AG08396 (cell line): ENCODE results near the gene TMEM9.
A peak's percentile ranks its signal among the peaks of the same experiment; 100 is the strongest.

Source experiments
- DNase-seq: peaks from one replicate; pipeline ENCODE4 v3.0.0; 2012; ENCODE audit warnings: low spot score, mixed read lengths

The TMEM9 gene

DNA sequence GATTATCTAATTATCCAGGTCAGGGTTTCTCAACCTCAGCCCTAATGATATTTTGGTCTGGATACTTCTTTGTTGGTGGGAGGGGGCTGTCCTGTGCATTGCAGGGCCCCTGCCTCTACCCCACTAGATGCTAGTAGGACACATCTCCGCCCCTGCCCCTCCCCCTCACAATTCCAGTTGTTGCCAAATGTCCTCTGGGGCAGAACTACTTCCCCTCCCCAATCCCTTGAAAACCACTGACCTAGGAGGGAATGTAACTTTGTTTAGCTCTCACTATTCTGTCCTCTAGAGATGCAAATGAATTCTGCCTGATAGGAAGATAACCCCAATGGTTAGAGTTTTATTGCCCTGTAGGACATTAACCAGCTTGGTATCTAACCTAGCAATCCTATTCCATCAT lies 50.1 kb downstream of the TMEM9 start:
- no peak for DNase-seq

- no peak for DNase-seq
Measured at GRCh38 chr1:201103666-201104065, 50.6 kb downstream of the TMEM9 start.

GRCh38 chr1:201100169-201100930 lies 53.9 kb downstream of the TMEM9 start:
- no peak for DNase-seq

DNA sequence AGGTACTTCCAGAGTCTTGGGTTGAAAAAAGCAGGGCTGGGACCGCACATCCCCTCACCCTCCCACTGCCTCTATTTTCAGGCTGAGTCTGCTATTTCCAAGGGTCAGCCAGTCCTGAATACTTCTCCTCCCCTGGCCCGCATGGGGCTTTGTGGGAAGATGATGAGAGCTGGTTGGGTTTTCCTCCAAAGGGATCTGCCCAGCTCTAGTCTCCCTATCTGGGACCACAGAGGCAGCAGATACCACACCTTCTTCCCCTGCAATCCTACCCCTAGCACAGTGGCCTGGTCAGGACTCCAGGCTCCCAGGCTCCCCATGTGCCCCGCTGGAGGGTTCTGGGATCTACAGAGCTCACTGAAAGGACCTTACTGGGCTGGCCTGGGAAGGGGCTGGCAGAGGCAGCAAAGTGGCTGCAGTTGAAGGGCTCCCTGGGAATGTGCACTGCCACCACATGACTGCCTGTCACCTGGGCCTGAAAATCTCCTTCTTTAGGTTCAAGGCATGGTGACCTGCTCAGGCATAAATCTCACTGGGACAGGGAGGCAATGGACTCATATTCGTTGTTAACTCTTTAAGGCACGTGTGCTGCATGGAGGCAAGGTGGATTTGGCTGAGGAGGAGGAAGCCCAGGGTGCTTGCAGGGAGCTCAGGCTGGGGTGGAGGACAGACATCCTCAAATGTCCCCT lies 55.1 kb downstream of the TMEM9 start:
- no peak for DNase-seq

- DNase-seq = no peak
Measured at GRCh38 chr1:201096977-201097856, 57.1 kb downstream of the TMEM9 start.

- DNase-seq = no peak
Measured at GRCh38 chr1:201096041-201096461, 58.2 kb downstream of the TMEM9 start.

- no peak for DNase-seq
Measured at GRCh38 chr1:201095581-201095980, 58.7 kb downstream of the TMEM9 start.

- DNase-seq = no peak
Measured at GRCh38 chr1:201094832-201095231, 59.4 kb downstream of the TMEM9 start.

GRCh38 chr1:201093962-201094361 lies 60.3 kb downstream of the TMEM9 start:
- DNase-seq = no peak

DNA sequence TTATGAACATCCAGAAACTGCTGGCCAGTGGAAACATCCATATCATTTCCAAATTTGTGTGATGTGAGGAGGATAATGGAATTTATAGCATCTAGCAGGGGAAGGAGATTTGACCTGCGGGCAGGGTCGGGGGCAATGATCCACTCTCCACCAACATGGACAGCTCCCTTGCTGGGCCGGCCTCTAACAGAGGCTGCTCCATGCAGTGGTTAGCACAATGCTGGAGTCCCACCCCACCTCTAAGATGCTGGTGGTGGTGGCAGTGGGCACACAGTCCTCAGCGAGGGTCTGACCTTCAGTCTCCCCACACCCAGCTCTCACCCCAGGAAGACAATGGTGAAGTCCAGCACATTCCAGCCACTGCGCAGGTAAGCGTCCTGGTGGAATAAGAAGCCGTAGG lies 60.7 kb downstream of the TMEM9 start:
- DNase-seq = no peak

- DNase-seq = no peak
Measured at GRCh38 chr1:201092738-201093137, 61.5 kb downstream of the TMEM9 start.

DNA sequence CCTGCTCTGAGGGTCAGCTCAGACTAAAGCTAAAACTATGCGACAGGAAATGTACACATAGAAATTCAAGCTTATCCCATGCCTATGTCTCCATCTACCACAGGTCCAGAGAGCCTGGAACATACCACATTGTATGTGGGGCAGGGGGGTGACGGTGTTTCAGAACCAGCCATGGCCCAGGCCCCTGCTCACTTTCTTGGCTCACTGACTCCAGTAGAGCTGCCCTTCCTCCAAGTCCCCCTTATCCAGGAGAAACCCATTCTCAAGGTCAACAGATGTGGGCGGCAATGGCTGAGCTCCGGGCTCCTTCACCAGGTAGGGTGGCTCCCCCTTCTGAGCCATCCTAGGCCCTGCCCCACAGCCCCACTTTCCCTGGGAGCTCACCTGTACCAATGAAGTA lies 63.0 kb downstream of the TMEM9 start:
- DNase-seq = no peak

- DNase-seq = no peak
Measured at GRCh38 chr1:201090541-201090940, 63.7 kb downstream of the TMEM9 start.

DNA sequence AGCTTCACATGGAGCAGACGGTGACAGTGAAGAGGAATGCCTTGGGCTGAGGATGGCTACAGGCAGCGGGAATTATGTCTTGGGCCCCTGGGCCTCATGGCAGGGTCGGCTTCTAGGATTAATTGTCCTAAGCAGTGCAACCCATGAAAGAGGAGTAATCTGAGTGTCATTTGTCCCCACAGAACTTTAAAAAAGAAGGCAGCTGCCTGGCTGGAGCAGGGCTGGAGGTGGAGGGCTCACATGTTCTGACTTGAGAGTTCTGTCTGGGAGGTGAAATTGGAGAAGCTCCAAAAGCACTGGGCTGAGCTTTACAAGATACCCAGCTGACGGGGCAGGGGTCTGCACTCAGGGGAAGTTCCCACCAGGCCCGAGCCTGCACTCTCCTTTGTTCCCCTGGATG lies 64.7 kb downstream of the TMEM9 start:
- DNase-seq = no peak

DNA sequence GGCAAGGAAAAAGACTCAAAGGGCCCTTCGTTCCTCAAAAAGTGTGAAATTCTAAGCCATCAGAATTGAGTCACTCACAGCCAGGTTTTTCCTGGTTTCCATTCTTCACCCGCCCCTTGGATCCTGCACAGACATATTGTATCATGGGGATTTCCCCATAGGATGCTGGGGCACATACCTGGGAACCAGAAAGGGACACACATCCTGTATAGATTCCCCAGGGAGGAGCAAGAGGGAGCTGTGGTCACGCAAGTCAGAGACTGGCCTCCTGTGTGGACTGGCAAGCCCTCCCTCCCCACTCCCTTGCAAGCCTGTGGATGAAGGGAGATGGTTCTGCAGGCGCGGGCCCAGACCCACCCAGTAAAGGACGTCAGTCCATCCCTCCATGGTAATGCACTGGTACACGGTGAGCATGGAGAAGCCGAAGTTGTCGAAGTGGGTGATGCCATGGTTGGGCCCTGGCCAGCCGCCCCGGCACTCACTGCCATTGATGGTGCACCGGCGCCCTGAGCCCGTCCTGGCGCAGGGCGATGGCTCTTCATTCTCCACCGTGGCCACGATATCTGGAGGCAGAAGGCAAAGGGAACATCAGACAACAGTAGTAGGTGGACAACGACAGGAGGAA lies 65.3 kb downstream of the TMEM9 start:
- no peak for DNase-seq

GRCh38 chr1:201088395-201088794 lies 65.9 kb downstream of the TMEM9 start:
- DNase-seq = no peak

DNA sequence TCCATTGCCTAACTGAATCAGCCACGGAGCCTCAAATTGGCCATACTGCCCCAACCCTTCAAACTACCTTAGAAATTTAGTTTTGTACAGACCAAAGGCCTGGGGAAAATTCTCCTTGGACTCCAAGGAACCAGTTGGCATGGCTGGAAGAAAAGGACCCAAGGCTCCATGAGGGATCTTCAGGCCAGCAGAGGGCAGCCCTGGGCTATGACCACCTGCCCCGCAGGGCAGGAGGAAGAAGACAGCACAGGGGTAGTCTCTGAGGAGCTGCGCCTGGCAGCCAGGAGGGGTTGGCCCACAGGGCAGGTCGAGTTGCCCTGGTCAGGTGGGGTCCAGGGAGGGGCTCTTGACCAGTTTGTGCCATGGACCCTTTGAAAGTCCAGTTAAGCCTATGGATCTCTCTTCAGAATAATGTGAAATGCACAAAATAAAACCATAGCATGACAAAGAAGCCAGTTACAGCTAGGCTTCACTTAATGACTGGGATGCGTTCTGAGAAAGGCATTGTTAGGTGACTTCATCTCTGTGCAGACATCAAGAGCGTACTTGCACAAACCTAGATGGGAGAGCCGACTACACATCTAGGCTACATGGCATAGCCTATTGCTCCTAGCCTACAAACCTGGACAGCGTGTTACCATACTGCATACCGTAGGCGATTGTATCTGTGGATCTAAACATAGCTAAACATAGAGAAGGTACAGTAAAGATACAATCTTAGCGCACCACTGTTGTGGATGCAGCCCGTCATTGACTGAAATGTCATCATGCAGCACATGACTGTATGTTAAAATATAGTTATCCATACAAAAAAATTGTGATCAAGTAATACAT lies 68.2 kb downstream of the TMEM9 start:
- DNase-seq = peak; percentile 85
